NCI-H510A treated with DMSO at 0.1 percent for 48 hours (cell line): Measurements from ENCODE around the gene TSFM.
A peak's percentile ranks its signal among the peaks of the same experiment; 100 is the strongest.
"Not testable (repeated sequence)": the region's sequence is repeated elsewhere in the genome, so short reads cannot be mapped to it uniquely, and the experiment has no call there.

Experiments used
- DNase-seq: peaks from one replicate; lab custom pipeline; 2025; lab: John Stamatoyannopoulos, UW

TSFM gene

GRCh38 chr12:57763881-57764661, 18.5 kb upstream of the TSFM start:
- no peak for DNase-seq

- DNase-seq = no peak
Observed at GRCh38 chr12:57764662-57765002, 18.0 kb upstream of the TSFM start.

- peak; percentile 47 for DNase-seq
Observed at GRCh38 chr12:57765003-57765697, 17.4 kb upstream of the TSFM start.

GRCh38 chr12:57765698-57766463, 16.7 kb upstream of the TSFM start:
- DNase-seq = no peak

GRCh38 chr12:57766464-57767304, 15.9 kb upstream of the TSFM start, which contains the start of gene CYP27B1:
TSS of gene CYP27B1 (minus strand) at chr12:57767078. CDS start at chr12:57767041, 37 bp downstream.
- peak; percentile 81 for DNase-seq

GRCh38 chr12:57767305-57767698, 15.3 kb upstream of the TSFM start:
- no peak for DNase-seq

- no peak for DNase-seq
Observed at GRCh38 chr12:57767876-57768275, 14.7 kb upstream of the TSFM start.

GRCh38 chr12:57769594-57769993, 13.0 kb upstream of the TSFM start:
- DNase-seq = no peak

- no peak for DNase-seq
Observed at GRCh38 chr12:57770734-57771133, 11.9 kb upstream of the TSFM start.

GRCh38 chr12:57771236-57771872, 11.2 kb upstream of the TSFM start:
- DNase-seq = peak; percentile 96

GRCh38 chr12:57771873-57772428, 10.6 kb upstream of the TSFM start, which contains the start of gene METTL1:
TSS of gene METTL1 (minus strand) at chr12:57772105. CDS start at chr12:57772083, 22 bp downstream.
- DNase-seq = peak; percentile 96

GRCh38 chr12:57772429-57773322, 9.9 kb upstream of the TSFM start, which contains the start of gene EEF1AKMT3:
TSS of gene EEF1AKMT3 (plus strand) at chr12:57772614. CDS start at chr12:57772725, 111 bp downstream.
- DNase-seq = peak; percentile 83

- not testable (repeated sequence) for DNase-seq
Observed at GRCh38 chr12:57774634-57775033, 8.0 kb upstream of the TSFM start.

GRCh38 chr12:57775044-57775443, 7.5 kb upstream of the TSFM start:
- DNase-seq = no peak

- no peak for DNase-seq
Observed at GRCh38 chr12:57775563-57776246, 6.9 kb upstream of the TSFM start.

- DNase-seq = no peak
Observed at GRCh38 chr12:57776247-57776587, 6.4 kb upstream of the TSFM start.

- DNase-seq = no peak
Observed at GRCh38 chr12:57777367-57777766, 5.2 kb upstream of the TSFM start.

- DNase-seq = no peak
Observed at GRCh38 chr12:57777911-57778310, 4.7 kb upstream of the TSFM start.

- DNase-seq = no peak
Observed at GRCh38 chr12:57779736-57780135, 2.9 kb upstream of the TSFM start.
